ENCODE results near the gene FMO4.

FMO4 gene

GRCh38 chr1:171313835-171314320 lies at the start of gene FMO4:
Gene FMO4 (plus strand): TSS chr1:171314183. CDS start chr1:171319826, 5,643 bp downstream.
- Histone ChIP-seq H3K4me3 (ENCODE audit: low read length) (peak within 1 kb of the TSS; percentile 43), H3K9me2 (replicated peaks; ENCODE audit: insufficient read depth, low read length) (no peaks in the 10 kb centered on the region), H4K20me1 (ENCODE audit: insufficient read depth, low read length) (no peaks in the 10 kb centered on the region), H3K4me2 (ENCODE audit: low read depth, low read length) (peak within 1 kb of the TSS; percentile 66), H3K27ac (ENCODE audit: low read length) (peak within 1 kb of the TSS; percentile 18; the same call in 1 of the 2 replicates), H3K9ac (ENCODE audit: low read length) (peak within 1 kb of the TSS; percentile 15; the same call in 1 of the 2 replicates), H3K36me3 (replicated peaks; ENCODE audit: insufficient read depth, low read length) (no peaks in the 10 kb centered on the region), H3K27me3 (replicated peaks; ENCODE audit: insufficient read depth, low read length) (no peaks in the 10 kb centered on the region), H3K79me2 (ENCODE audit: low read length) (no peaks in the 10 kb centered on the region), H3K4me1 (ENCODE audit: low read length) (peaks cover 10% of the 10 kb centered on the region), H2AFZ (ENCODE audit: low read length) (peak within 1 kb of the TSS; percentile 69), H3K9me3 (replicated peaks; ENCODE audit: insufficient read depth, low read length) (no peaks in the 10 kb centered on the region), H3F3A (ENCODE audit: insufficient read depth, low read length) (peaks cover 6% of the 10 kb centered on the region; the same call in 1 of the 2 replicates)
- DNase-seq = peak; percentile 99
- TF ChIP-seq EZH2phosphoT487 (IDR thresholded peaks at IDR 0.05; ENCODE audit: low read length) = no peak
- TF ChIP-seq, protein P1, sequence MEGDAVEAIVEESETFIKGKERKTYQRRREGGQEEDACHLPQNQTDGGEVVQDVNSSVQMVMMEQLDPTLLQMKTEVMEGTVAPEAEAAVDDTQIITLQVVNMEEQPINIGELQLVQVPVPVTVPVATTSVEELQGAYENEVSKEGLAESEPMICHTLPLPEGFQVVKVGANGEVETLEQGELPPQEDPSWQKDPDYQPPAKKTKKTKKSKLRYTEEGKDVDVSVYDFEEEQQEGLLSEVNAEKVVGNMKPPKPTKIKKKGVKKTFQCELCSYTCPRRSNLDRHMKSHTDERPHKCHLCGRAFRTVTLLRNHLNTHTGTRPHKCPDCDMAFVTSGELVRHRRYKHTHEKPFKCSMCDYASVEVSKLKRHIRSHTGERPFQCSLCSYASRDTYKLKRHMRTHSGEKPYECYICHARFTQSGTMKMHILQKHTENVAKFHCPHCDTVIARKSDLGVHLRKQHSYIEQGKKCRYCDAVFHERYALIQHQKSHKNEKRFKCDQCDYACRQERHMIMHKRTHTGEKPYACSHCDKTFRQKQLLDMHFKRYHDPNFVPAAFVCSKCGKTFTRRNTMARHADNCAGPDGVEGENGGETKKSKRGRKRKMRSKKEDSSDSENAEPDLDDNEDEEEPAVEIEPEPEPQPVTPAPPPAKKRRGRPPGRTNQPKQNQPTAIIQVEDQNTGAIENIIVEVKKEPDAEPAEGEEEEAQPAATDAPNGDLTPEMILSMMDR (IDR thresholded peaks at IDR 0.05; ENCODE audit: low read length) = peak; percentile 94

- no peaks in the 10 kb centered on the region for H3K36me3 ChIP-seq (replicated peaks; ENCODE audit: insufficient read depth, low read length)
- TF ChIP-seq EZH2 (optimal IDR thresholded peaks at IDR 0.05; ENCODE audit: low read depth, low read length) = no peak
- TF ChIP-seq EZH2phosphoT487 (IDR thresholded peaks at IDR 0.05; ENCODE audit: low read length) = no peak
- TF ChIP-seq, protein P1 (IDR thresholded peaks at IDR 0.05; ENCODE audit: low read length) = no peak
- no peak overlapping the region for H3K4me3 ChIP-seq (ENCODE audit: low read length)
- H3F3A ChIP-seq (ENCODE audit: insufficient read depth, low read length) = no peaks in the 10 kb centered on the region
- H3K27me3 ChIP-seq (replicated peaks; ENCODE audit: insufficient read depth, low read length) = no peaks in the 10 kb centered on the region
- H3K4me2 ChIP-seq (ENCODE audit: low read depth, low read length) = no peak overlapping the region
- no peaks in the 10 kb centered on the region for H4K20me1 ChIP-seq (ENCODE audit: insufficient read depth, low read length)
- H3K9me2 ChIP-seq (replicated peaks; ENCODE audit: insufficient read depth, low read length) = no peaks in the 10 kb centered on the region
- no peaks in the 10 kb centered on the region for H3K4me1 ChIP-seq (ENCODE audit: low read length)
- no peak overlapping the region for H3K27ac ChIP-seq (ENCODE audit: low read length)
- H2AFZ ChIP-seq (ENCODE audit: low read length) = no peak overlapping the region
- H3K9me3 ChIP-seq (replicated peaks; ENCODE audit: insufficient read depth, low read length) = no peaks in the 10 kb centered on the region
- no peak overlapping the region for H3K9ac ChIP-seq (ENCODE audit: low read length)
- DNase-seq = no peak
- no peaks in the 10 kb centered on the region for H3K79me2 ChIP-seq (ENCODE audit: low read length)
Measured at GRCh38 chr1:171265686-171266085, 48.3 kb upstream of the FMO4 start.

DNA sequence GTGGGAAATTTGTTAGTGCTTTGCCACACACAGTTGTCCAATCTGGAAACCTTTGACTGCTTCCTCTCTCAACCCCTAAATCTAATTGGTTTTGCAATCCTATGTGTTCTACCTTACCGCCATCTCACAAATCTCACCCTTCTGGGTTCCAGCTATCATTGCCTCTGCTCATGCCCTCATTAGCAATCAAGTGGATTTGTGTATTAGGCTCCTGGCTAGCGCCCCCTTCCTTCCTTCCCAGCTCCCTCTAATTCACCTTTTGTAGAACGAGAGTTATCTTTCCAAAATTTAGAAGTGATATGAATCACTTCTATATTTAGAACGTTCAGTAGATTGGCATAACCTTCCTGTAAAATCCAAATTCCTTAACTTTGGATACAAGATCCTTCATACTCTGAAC lies 47.1 kb upstream of the FMO4 start:
- TF ChIP-seq EZH2 (optimal IDR thresholded peaks at IDR 0.05; ENCODE audit: low read depth, low read length) = no peak
- TF ChIP-seq, protein P1 (IDR thresholded peaks at IDR 0.05; ENCODE audit: low read length) = no peak
- no peak for TF ChIP-seq EZH2phosphoT487 (IDR thresholded peaks at IDR 0.05; ENCODE audit: low read length)
- no peak for DNase-seq
- Histone ChIP-seq H3K36me3 (replicated peaks; ENCODE audit: insufficient read depth, low read length) (no peaks in the 10 kb centered on the region), H3K9me3 (replicated peaks; ENCODE audit: insufficient read depth, low read length) (no peaks in the 10 kb centered on the region), H3K4me1 (ENCODE audit: low read length) (no peaks in the 10 kb centered on the region), H3K9ac (ENCODE audit: low read length) (no peak overlapping the region), H3K4me2 (ENCODE audit: low read depth, low read length) (no peak overlapping the region), H3F3A (ENCODE audit: insufficient read depth, low read length) (no peaks in the 10 kb centered on the region), H3K4me3 (ENCODE audit: low read length) (no peak overlapping the region), H3K27ac (ENCODE audit: low read length) (no peak overlapping the region), H4K20me1 (ENCODE audit: insufficient read depth, low read length) (no peaks in the 10 kb centered on the region), H3K9me2 (replicated peaks; ENCODE audit: insufficient read depth, low read length) (no peaks in the 10 kb centered on the region), H2AFZ (ENCODE audit: low read length) (no peak overlapping the region), H3K79me2 (ENCODE audit: low read length) (no peaks in the 10 kb centered on the region), H3K27me3 (replicated peaks; ENCODE audit: insufficient read depth, low read length) (no peaks in the 10 kb centered on the region)
